Measurements from ENCODE around the gene SLC9A5. TPM values are rescaled to one million over a fixed set of nuclear protein-coding genes. Genes with fewer than 3 reads are reported as not detected.

SLC9A5 gene
- total RNA-seq, 1 experiment from 2014 or later, result 1.1 TPM

DNA sequence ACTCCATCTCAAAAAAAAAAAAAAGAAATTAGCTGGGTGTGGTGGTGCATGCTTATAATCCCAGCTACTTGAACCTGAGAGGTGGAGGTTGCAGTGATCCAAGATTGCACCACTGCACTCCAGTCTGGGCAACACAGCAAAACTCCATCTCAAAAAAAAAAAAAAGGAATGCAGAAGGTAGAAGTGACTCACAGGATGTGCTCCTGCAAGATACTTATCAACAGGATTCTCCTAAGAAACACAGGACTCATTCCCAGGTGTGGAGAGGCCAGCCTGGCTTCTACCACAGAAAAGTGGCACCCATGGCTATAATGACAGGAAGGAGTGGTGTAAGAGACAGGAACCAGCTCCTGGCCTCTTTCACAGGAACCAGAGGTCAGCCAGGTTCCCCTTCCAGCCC lies 36.0 kb upstream of the SLC9A5 start:
- Histone ChIP-seq H4K20me1 (ENCODE audit: low read length) (no peaks in the 10 kb centered on the region), H3K79me2 (ENCODE audit: low read length) (no peaks in the 10 kb centered on the region), H3K4me2 (ENCODE audit: low read length) (peak overlapping the region; percentile 56), H3K36me3 (ENCODE audit: low read depth, low read length) (no peaks in the 10 kb centered on the region), H3K9me2 (replicated peaks; ENCODE audit: low read length) (no peaks in the 10 kb centered on the region), H3K4me1 (ENCODE audit: insufficient read depth, low read length) (peaks cover 19% of the 10 kb centered on the region), H3F3A (ENCODE audit: low read length, unreplicated experiment) (peaks cover 3% of the 10 kb centered on the region), H2AFZ (ENCODE audit: low read length) (no peak overlapping the region), H3K9me3 (ENCODE audit: low read length) (no peaks in the 10 kb centered on the region), H3K27me3 (ENCODE audit: low read length) (no peaks in the 10 kb centered on the region), H3K4me3 (ENCODE audit: low read length) (no peak overlapping the region), H3K9ac (ENCODE audit: low read length) (no peak overlapping the region), H3K27ac (ENCODE audit: low read length) (peak overlapping the region; percentile 81)
- POLR2A ChIA-PET (ENCODE audit: unreplicated experiment), result interaction anchor here (0.6 kb wide), 1 partner anchor 16 kb away, joined by 5 read pairs; no protein-coding TSS in a partner anchor
- ATAC-seq (peak; percentile 67), DNase-seq (peak; percentile 73)
- TF ChIP-seq EZH2 (IDR thresholded peaks at IDR 0.05; ENCODE audit: low read length, unreplicated experiment), result no peak
- TF ChIP-seq EZH2phosphoT487 (IDR thresholded peaks at IDR 0.05; ENCODE audit: borderline replicate concordance, low read length), result no peak
- no peak for TF ChIP-seq CTCF (conservative IDR thresholded peaks at IDR 0.05; ENCODE audit: low read depth, low read length)
- BruUV-seq (replicated peaks), result no TSS peak
- intact Hi-C loops (cut with micrococcal nuclease), result no loop called here
- CTCF ChIA-PET, result interaction anchor here (0.6 kb wide), 2 partner anchors 335 to 653 kb away, joined by 4 to 5 read pairs; no protein-coding TSS in a partner anchor

- peaks cover 13% of the 10 kb centered on the region for H3K4me1 ChIP-seq (ENCODE audit: insufficient read depth, low read length)
- peaks cover 3% of the 10 kb centered on the region for H3F3A ChIP-seq (ENCODE audit: low read length, unreplicated experiment)
- H4K20me1 ChIP-seq (ENCODE audit: low read length), result no peaks in the 10 kb centered on the region
- H3K79me2 ChIP-seq (ENCODE audit: low read length), result no peaks in the 10 kb centered on the region
- ChIA-PET CTCF (no interaction called here), POLR2A (ENCODE audit: unreplicated experiment) (interaction anchor here (0.6 kb wide), 1 partner anchor 17 kb away, joined by 5 read pairs; no protein-coding TSS in a partner anchor)
- ATAC-seq, result peak; percentile 18
- TF ChIP-seq EZH2phosphoT487 (IDR thresholded peaks at IDR 0.05; ENCODE audit: borderline replicate concordance, low read length), result no peak
- no peak overlapping the region for H3K9ac ChIP-seq (ENCODE audit: low read length)
- H3K9me2 ChIP-seq (replicated peaks; ENCODE audit: low read length), result no peaks in the 10 kb centered on the region
- intact Hi-C loops (cut with micrococcal nuclease), result no loop called here
- H3K27me3 ChIP-seq (ENCODE audit: low read length), result no peaks in the 10 kb centered on the region
- no TSS peak for BruUV-seq (replicated peaks)
- H3K4me3 ChIP-seq (ENCODE audit: low read length), result no peak overlapping the region
- H3K9me3 ChIP-seq (ENCODE audit: low read length), result no peaks in the 10 kb centered on the region
- no peaks in the 10 kb centered on the region for H3K36me3 ChIP-seq (ENCODE audit: low read depth, low read length)
- H3K4me2 ChIP-seq (ENCODE audit: low read length), result peak overlapping the region; percentile 56
- no peak for DNase-seq
- no peak overlapping the region for H2AFZ ChIP-seq (ENCODE audit: low read length)
- peak overlapping the region; percentile 81 for H3K27ac ChIP-seq (ENCODE audit: low read length)
Observed at GRCh38 chr16:67213197-67214019, 35.4 kb upstream of the SLC9A5 start.

GRCh38 chr16:67215706-67216105 lies 33.1 kb upstream of the SLC9A5 start:
- DNase-seq (no peak), ATAC-seq (no peak)
- no peaks in the 10 kb centered on the region for H3K36me3 ChIP-seq (ENCODE audit: low read depth, low read length)
- no peak overlapping the region for H2AFZ ChIP-seq (ENCODE audit: low read length)
- ChIA-PET POLR2A (ENCODE audit: unreplicated experiment) (no interaction called here), CTCF (no interaction called here)
- no peak overlapping the region for H3K4me2 ChIP-seq (ENCODE audit: low read length)
- no peak overlapping the region for H3K27ac ChIP-seq (ENCODE audit: low read length)
- no peaks in the 10 kb centered on the region for H3K9me3 ChIP-seq (ENCODE audit: low read length)
- H3K4me1 ChIP-seq (ENCODE audit: insufficient read depth, low read length), result peaks cover 10% of the 10 kb centered on the region
- intact Hi-C loops (cut with micrococcal nuclease), result no loop called here
- peaks cover 3% of the 10 kb centered on the region for H3F3A ChIP-seq (ENCODE audit: low read length, unreplicated experiment)
- no peaks in the 10 kb centered on the region for H3K9me2 ChIP-seq (replicated peaks; ENCODE audit: low read length)
- no peaks in the 10 kb centered on the region for H3K79me2 ChIP-seq (ENCODE audit: low read length)
- no peak for TF ChIP-seq EZH2phosphoT487 (IDR thresholded peaks at IDR 0.05; ENCODE audit: borderline replicate concordance, low read length)
- no peak for TF ChIP-seq EZH2 (IDR thresholded peaks at IDR 0.05; ENCODE audit: low read length, unreplicated experiment)
- no peak for TF ChIP-seq CTCF (conservative IDR thresholded peaks at IDR 0.05; ENCODE audit: low read depth, low read length)
- H3K4me3 ChIP-seq (ENCODE audit: low read length), result no peak overlapping the region
- H3K9ac ChIP-seq (ENCODE audit: low read length), result no peak overlapping the region
- H3K27me3 ChIP-seq (ENCODE audit: low read length), result no peaks in the 10 kb centered on the region
- no peaks in the 10 kb centered on the region for H4K20me1 ChIP-seq (ENCODE audit: low read length)
- no TSS peak for BruUV-seq (replicated peaks)

All from PC-3 (cell line).